HEK293 (cell line): Measurements from ENCODE around the gene SYNGR3.
A peak's percentile ranks its signal among the peaks of the same experiment; 100 is the strongest.

Experiments used
- BCL6B ChIP-seq: fragments of 450-650 bp; formaldehyde crosslinking; IDR thresholded peaks from 2 replicates; pipeline ENCODE4 v1.5.1; 2017; ENCODE audit warnings: missing biosample characterization, missing genetic modification characterization
- CTCF ChIP-seq: fragments of 450-650 bp; formaldehyde crosslinking; IDR thresholded peaks from 2 replicates; pipeline ENCODE4 v1.5.1; 2016; ENCODE audit warnings: missing biosample characterization, missing genetic modification characterization
- FEZF1 ChIP-seq: fragments of 450-650 bp; formaldehyde crosslinking; IDR thresholded peaks from 2 replicates; pipeline ENCODE4 v1.5.1; 2016; ENCODE audit warnings: missing biosample characterization, missing genetic modification characterization
- GFI1B ChIP-seq: fragments of 450-650 bp; formaldehyde crosslinking; IDR thresholded peaks from 2 replicates; pipeline ENCODE4 v1.5.1; 2016; ENCODE audit warnings: missing biosample characterization, missing genetic modification characterization
- KLF7 ChIP-seq: fragments of 450-650 bp; formaldehyde crosslinking; IDR thresholded peaks from 2 replicates; pipeline ENCODE4 v1.5.1; 2016; ENCODE audit warnings: missing biosample characterization, missing genetic modification characterization, borderline replicate concordance
- KLF9 ChIP-seq: fragments of 450-650 bp; formaldehyde crosslinking; IDR thresholded peaks from 2 replicates; pipeline ENCODE4 v1.5.1; 2016; ENCODE audit warnings: missing biosample characterization, missing genetic modification characterization, low read depth
- REPIN1 ChIP-seq: fragments of 450-650 bp; formaldehyde crosslinking; IDR thresholded peaks from 2 replicates; pipeline ENCODE4 v1.5.1; 2017; ENCODE audit warnings: missing biosample characterization, missing genetic modification characterization, low read depth
- SCRT1 ChIP-seq: fragments of 450-650 bp; formaldehyde crosslinking; IDR thresholded peaks from 2 replicates; pipeline ENCODE4 v1.5.1; 2016; ENCODE audit warnings: missing biosample characterization, missing genetic modification characterization, borderline replicate concordance
- SP2 ChIP-seq: fragments of 450-650 bp; formaldehyde crosslinking; IDR thresholded peaks from 2 replicates; pipeline ENCODE4 v1.5.1; 2016; ENCODE audit warnings: missing biosample characterization, missing genetic modification characterization
- SP3 ChIP-seq: fragments of 450-650 bp; formaldehyde crosslinking; IDR thresholded peaks from 2 replicates; pipeline ENCODE4 v1.5.1; 2016; ENCODE audit warnings: missing biosample characterization, missing genetic modification characterization
- ZBTB48 ChIP-seq: fragments of 450-650 bp; formaldehyde crosslinking; IDR thresholded peaks from 2 replicates; pipeline ENCODE4 v1.5.1; 2016; ENCODE audit warnings: missing biosample characterization, missing genetic modification characterization
- ZIC2 ChIP-seq: fragments of 450-650 bp; formaldehyde crosslinking; IDR thresholded peaks from 2 replicates; pipeline ENCODE4 v1.5.1; 2016; ENCODE audit warnings: missing biosample characterization, missing genetic modification characterization
- ZNF114 ChIP-seq: fragments of 450-650 bp; formaldehyde crosslinking; IDR thresholded peaks from 2 replicates; pipeline ENCODE4 v1.5.0; 2017; ENCODE audit warnings: missing biosample characterization, missing genetic modification characterization
- ZNF121 ChIP-seq: fragments of 450-650 bp; formaldehyde crosslinking; IDR thresholded peaks from 2 replicates; pipeline ENCODE4 v1.5.1; 2016; ENCODE audit warnings: missing biosample characterization, missing genetic modification characterization
- ZNF148 ChIP-seq: fragments of 450-650 bp; formaldehyde crosslinking; IDR thresholded peaks from 2 replicates; pipeline ENCODE4 v1.5.0; 2017; ENCODE audit warnings: missing biosample characterization, missing genetic modification characterization, borderline replicate concordance
- ZNF221 ChIP-seq: fragments of 450-650 bp; formaldehyde crosslinking; IDR thresholded peaks from 2 replicates; pipeline ENCODE4 v1.5.1; 2017; ENCODE audit warnings: missing biosample characterization, missing genetic modification characterization, borderline replicate concordance
- ZNF239 ChIP-seq: fragments of 450-650 bp; formaldehyde crosslinking; IDR thresholded peaks from 2 replicates; pipeline ENCODE4 v1.5.1; 2016; ENCODE audit warnings: missing biosample characterization, missing genetic modification characterization
- ZNF423 ChIP-seq: fragments of 450-650 bp; formaldehyde crosslinking; IDR thresholded peaks from 2 replicates; pipeline ENCODE4 v1.5.1; 2016; ENCODE audit warnings: missing biosample characterization, missing genetic modification characterization
- ZNF473 ChIP-seq: fragments of 450-650 bp; formaldehyde crosslinking; IDR thresholded peaks from 2 replicates; pipeline ENCODE4 v1.5.1; 2017; ENCODE audit warnings: missing biosample characterization, missing genetic modification characterization
- ZNF488 ChIP-seq: fragments of 450-650 bp; formaldehyde crosslinking; IDR thresholded peaks from 2 replicates; pipeline ENCODE4 v1.5.1; 2016; ENCODE audit warnings: missing biosample characterization, missing genetic modification characterization
- ZNF514 ChIP-seq: fragments of 450-650 bp; formaldehyde crosslinking; IDR thresholded peaks from 2 replicates; pipeline ENCODE4 v1.5.1; 2016; ENCODE audit warnings: missing biosample characterization, missing genetic modification characterization
- ZNF549 ChIP-seq: fragments of 450-650 bp; IDR thresholded peaks from 2 replicates; pipeline ENCODE4 v1.5.1; 2018; ENCODE audit warnings: missing biosample characterization, missing genetic modification characterization, mild to moderate bottlenecking, inconsistent platforms, moderate library complexity
- ZNF580 ChIP-seq: fragments of 450-650 bp; formaldehyde crosslinking; IDR thresholded peaks from 2 replicates; pipeline ENCODE4 v1.5.1; 2016; ENCODE audit warnings: missing biosample characterization, missing genetic modification characterization
- ZNF585B ChIP-seq: fragments of 450-650 bp; formaldehyde crosslinking; IDR thresholded peaks from 2 replicates; pipeline ENCODE4 v1.5.1; 2016; ENCODE audit warnings: missing biosample characterization, missing genetic modification characterization
- ZNF660 ChIP-seq: fragments of 450-650 bp; IDR thresholded peaks from 2 replicates; pipeline ENCODE4 v1.5.1; 2018; ENCODE audit warnings: missing biosample characterization, mild to moderate bottlenecking, missing genetic modification characterization
- ZNF677 ChIP-seq: fragments of 450-650 bp; IDR thresholded peaks from 2 replicates; pipeline ENCODE4 v1.5.0; 2018; ENCODE audit warnings: missing biosample characterization, mild to moderate bottlenecking, missing genetic modification characterization, moderate library complexity
- ZNF76 ChIP-seq: fragments of 450-650 bp; formaldehyde crosslinking; IDR thresholded peaks from 2 replicates; pipeline ENCODE4; 2016; ENCODE audit warnings: low read depth, missing biosample characterization, missing genetic modification characterization, borderline replicate concordance
- ZNF768 ChIP-seq: fragments of 450-650 bp; formaldehyde crosslinking; IDR thresholded peaks from 2 replicates; pipeline ENCODE4 v1.5.1; 2018; ENCODE audit warnings: missing biosample characterization, mild to moderate bottlenecking, missing genetic modification characterization
- ZSCAN18 ChIP-seq: fragments of 450-650 bp; formaldehyde crosslinking; IDR thresholded peaks from 2 replicates; pipeline ENCODE4 v1.5.1; 2016; ENCODE audit warnings: missing biosample characterization, missing genetic modification characterization
- ZSCAN4 ChIP-seq: fragments of 450-650 bp; formaldehyde crosslinking; IDR thresholded peaks from 2 replicates; pipeline ENCODE4 v1.5.1; 2017; ENCODE audit warnings: missing biosample characterization, missing genetic modification characterization

SYNGR3 gene

GRCh38 chr16:1942810-1943726 lies 46.7 kb upstream of the SYNGR3 start, which contains the start of gene MSRB1 (continued):
- TF ChIP-seq KLF7 (tag by site-specific recombination), result 0 out of 2 replicates have a peak, but pooled peaks have one; percentile 42
- TF ChIP-seq CTCF, result peak; percentile 48; the same call in 1 of the 2 replicates
- TF ChIP-seq ZNF580, result 0 out of 2 replicates have a peak, but pooled peaks have one; percentile 47
- 0 out of 2 replicates have a peak, but pooled peaks have one; percentile 17 for TF ChIP-seq ZNF660 (tag by site-specific recombination)
- no peak for TF ChIP-seq ZSCAN18 (tag by site-specific recombination)
- peak; percentile 99 for TF ChIP-seq SP2 (tag by site-specific recombination)
- TF ChIP-seq ZNF677 (tag by site-specific recombination), result no peak
- no peak for TF ChIP-seq ZBTB48 (tag by site-specific recombination)
- no peak for TF ChIP-seq ZNF473 (tag by site-specific recombination)
- no peak for TF ChIP-seq ZNF423 (tag by site-specific recombination)
- TF ChIP-seq ZNF76, result peak; percentile 57; the same call in 1 of the 2 replicates
- TF ChIP-seq ZNF768, result no peak
- TF ChIP-seq ZNF488 (tag by site-specific recombination), result no peak
- peak; percentile 51; the same call in 1 of the 2 replicates for TF ChIP-seq REPIN1
- no peak for TF ChIP-seq ZNF514 (tag by site-specific recombination)
- peak; percentile 34; the same call in 1 of the 2 replicates for TF ChIP-seq ZNF239
- TF ChIP-seq SCRT1 (tag by site-specific recombination), result no peak
- peak; percentile 57 for TF ChIP-seq ZIC2 (tag by site-specific recombination)
- no peak for TF ChIP-seq ZNF585B (tag by site-specific recombination)
- no peak for TF ChIP-seq ZNF148 (tag by site-specific recombination)
- TF ChIP-seq FEZF1 (tag by site-specific recombination), result no peak
- TF ChIP-seq ZNF114 (tag by site-specific recombination), result no peak
- TF ChIP-seq KLF9, result peak; percentile 81
- no peak for TF ChIP-seq ZSCAN4
- TF ChIP-seq BCL6B (tag by site-specific recombination), result no peak
- TF ChIP-seq ZNF549 (tag by site-specific recombination), result no peak
- peak; percentile 99 for TF ChIP-seq SP3
- no peak for TF ChIP-seq ZNF221 (tag by site-specific recombination)
- TF ChIP-seq GFI1B (tag by site-specific recombination), result no peak
- no peak for TF ChIP-seq ZNF121 (tag by site-specific recombination)
